MCF 10A (cell line): ENCODE measurements around the gene SLC45A1. TPM values are rescaled to one million over a fixed set of nuclear protein-coding genes. Genes with fewer than 3 reads are reported as not detected.

Experiments
- BruUV-seq: library from RNA; stranded (reverse); fragments of 400-500 nt; replicated peaks from 2 replicates; lab custom pipeline; 2021; lab: Mats Ljungman, UMichigan
- CTCF ChIA-PET: fragments of 300-600 bp; sonication (Branson Sonifier 250); formaldehyde crosslinking; extraction: SDS; loops from one replicate; lab custom pipeline; 2021; ENCODE audit warnings: antibody characterized with exemption, inconsistent platforms; lab: Yijun Ruan, JAX
- POLR2A ChIA-PET: fragments of 300-600, 350-650 bp; sonication (Branson Sonifier 250); formaldehyde crosslinking; extraction: SDS; loops from one replicate; lab custom pipeline; 2020; ENCODE audit warnings: antibody characterized with exemption, inconsistent platforms; lab: Yijun Ruan, JAX
- DNase-seq: peaks from one replicate; pipeline ENCODE4 v3.0.0-alpha.2; 2018; ENCODE audit not compliant: unreplicated experiment
- H3K27ac Mint-ChIP-seq: one replicate; pipeline ENCODE4 v1.8.0; 2022; ENCODE audit warnings: mild to moderate bottlenecking, low read depth, mixed read lengths; ENCODE audit not compliant: unreplicated experiment
- H3K27me3 Mint-ChIP-seq: one replicate; pipeline ENCODE4 v1.8.0; 2022; ENCODE audit warnings: mixed read lengths; ENCODE audit not compliant: insufficient read depth, unreplicated experiment
- H3K36me3 Mint-ChIP-seq: one replicate; pipeline ENCODE4 v1.8.0; 2022; ENCODE audit warnings: mild to moderate bottlenecking, moderate library complexity, mixed read lengths; ENCODE audit not compliant: insufficient read depth, unreplicated experiment
- H3K4me1 Mint-ChIP-seq: one replicate; pipeline ENCODE4 v1.8.0; 2022; ENCODE audit warnings: mixed read lengths; ENCODE audit not compliant: insufficient read depth, unreplicated experiment
- H3K4me3 Mint-ChIP-seq: one replicate; pipeline ENCODE4 v1.8.0; 2022; ENCODE audit warnings: mild to moderate bottlenecking, moderate library complexity, mixed read lengths; ENCODE audit not compliant: unreplicated experiment
- H3K9me3 Mint-ChIP-seq: one replicate; pipeline ENCODE4 v1.8.0; 2022; ENCODE audit warnings: mixed read lengths; ENCODE audit not compliant: unreplicated experiment
- intact Hi-C: fragments of 100-400 bp; cut with micrococcal nuclease; formaldehyde crosslinking; loops from 2 replicates; pipeline ENCODE4 v1.14.1; 2022
- total RNA-seq: library from RNA; stranded (reverse); gene quantifications from 2 replicates; pipeline ENCODE4 v1.2.3, GENCODE V29; 2022
- TF ChIP-seq, protein P1 (sequence below): fragments of 200-600 bp; IDR thresholded peaks from one replicate; pipeline ENCODE4 v1.8.0; 2022; ENCODE audit warnings: antibody characterized with exemption, mild to moderate bottlenecking; ENCODE audit not compliant: unreplicated experiment

The SLC45A1 gene
- total RNA-seq, 1 experiment from 2014 or later, result 0.30 TPM

- peaks cover 14% of the 10 kb centered on the region for H3K27me3 Mint-ChIP-seq
- ChIA-PET POLR2A (no interaction called here), CTCF (interaction anchor here (0.5 to 2.1 kb wide), 3 partner anchors 10 to 381 kb away, joined by 3 to 16 read pairs (median 3); no protein-coding TSS in a partner anchor)
- TF ChIP-seq, protein P1, sequence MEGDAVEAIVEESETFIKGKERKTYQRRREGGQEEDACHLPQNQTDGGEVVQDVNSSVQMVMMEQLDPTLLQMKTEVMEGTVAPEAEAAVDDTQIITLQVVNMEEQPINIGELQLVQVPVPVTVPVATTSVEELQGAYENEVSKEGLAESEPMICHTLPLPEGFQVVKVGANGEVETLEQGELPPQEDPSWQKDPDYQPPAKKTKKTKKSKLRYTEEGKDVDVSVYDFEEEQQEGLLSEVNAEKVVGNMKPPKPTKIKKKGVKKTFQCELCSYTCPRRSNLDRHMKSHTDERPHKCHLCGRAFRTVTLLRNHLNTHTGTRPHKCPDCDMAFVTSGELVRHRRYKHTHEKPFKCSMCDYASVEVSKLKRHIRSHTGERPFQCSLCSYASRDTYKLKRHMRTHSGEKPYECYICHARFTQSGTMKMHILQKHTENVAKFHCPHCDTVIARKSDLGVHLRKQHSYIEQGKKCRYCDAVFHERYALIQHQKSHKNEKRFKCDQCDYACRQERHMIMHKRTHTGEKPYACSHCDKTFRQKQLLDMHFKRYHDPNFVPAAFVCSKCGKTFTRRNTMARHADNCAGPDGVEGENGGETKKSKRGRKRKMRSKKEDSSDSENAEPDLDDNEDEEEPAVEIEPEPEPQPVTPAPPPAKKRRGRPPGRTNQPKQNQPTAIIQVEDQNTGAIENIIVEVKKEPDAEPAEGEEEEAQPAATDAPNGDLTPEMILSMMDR, result no peak
- intact Hi-C loops, result no loop called here
- peaks cover 9% of the 10 kb centered on the region for H3K36me3 Mint-ChIP-seq
- H3K4me1 Mint-ChIP-seq, result peaks cover 31% of the 10 kb centered on the region
- no peak for DNase-seq
- no peak overlapping the region for H3K27ac Mint-ChIP-seq
- BruUV-seq, result no TSS peak
- H3K9me3 Mint-ChIP-seq, result peaks cover 11% of the 10 kb centered on the region
- no peak overlapping the region for H3K4me3 Mint-ChIP-seq
Observed at GRCh38 chr1:8345621-8346415, 27.9 kb downstream of the SLC45A1 start.

DNA sequence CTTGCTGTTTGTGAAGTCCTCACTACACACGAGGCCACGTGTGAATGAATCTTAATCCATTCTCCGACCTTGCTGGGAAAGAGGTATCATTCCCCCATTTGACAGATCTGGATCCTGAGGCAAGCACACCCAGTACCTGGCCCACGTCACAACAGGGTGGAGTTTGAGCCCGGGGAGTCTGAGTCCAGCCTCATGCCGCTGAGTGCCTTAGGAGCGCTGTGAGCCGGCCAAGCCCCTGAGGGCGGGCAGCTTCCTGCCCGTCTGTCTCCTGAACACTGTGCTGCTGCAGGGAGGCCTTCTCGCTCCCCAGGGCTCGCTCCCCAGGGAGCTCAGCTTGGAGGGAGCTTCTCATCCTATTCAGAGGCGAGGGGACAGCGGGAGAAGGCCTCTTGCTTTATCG, 29.7 kb downstream of the SLC45A1 start:
- H3K9me3 Mint-ChIP-seq, result peaks cover 11% of the 10 kb centered on the region
- H3K4me3 Mint-ChIP-seq, result no peak overlapping the region
- ChIA-PET POLR2A (interaction anchor here (1.0 to 1.4 kb wide), 2 partner anchors 343 to 359 kb away, joined by 3 to 5 read pairs; no protein-coding TSS in a partner anchor), CTCF (interaction anchor here (0.7 to 2.1 kb wide), 6 partner anchors 9 to 372 kb away, joined by 3 to 16 read pairs (median 4); no protein-coding TSS in a partner anchor)
- peaks cover 31% of the 10 kb centered on the region for H3K4me1 Mint-ChIP-seq
- H3K27me3 Mint-ChIP-seq, result peaks cover 14% of the 10 kb centered on the region
- intact Hi-C loops, result loop anchor here (2.0 kb wide), 1 partner anchor 365 kb away; no protein-coding TSS in a partner anchor
- DNase-seq, result peak; percentile 58
- no peak overlapping the region for H3K27ac Mint-ChIP-seq
- TF ChIP-seq, protein P1, result no peak
- no TSS peak for BruUV-seq
- H3K36me3 Mint-ChIP-seq, result peaks cover 22% of the 10 kb centered on the region

GRCh38 chr1:8348047-8348776, 30.3 kb downstream of the SLC45A1 start:
- DNase-seq, result no peak
- Mint-ChIP-seq H3K27me3 (peaks cover 14% of the 10 kb centered on the region), H3K4me1 (peaks cover 28% of the 10 kb centered on the region), H3K36me3 (peaks cover 27% of the 10 kb centered on the region), H3K27ac (peak overlapping the region; percentile 5), H3K9me3 (peaks cover 11% of the 10 kb centered on the region), H3K4me3 (no peak overlapping the region)
- ChIA-PET CTCF (interaction anchor here (0.7 to 2.5 kb wide), 10 partner anchors 9 to 680 kb away, joined by 3 to 23 read pairs (median 4); no protein-coding TSS in a partner anchor), POLR2A (interaction anchor here (0.6 to 1.6 kb wide), 5 partner anchors 34 to 373 kb away, joined by 3 to 5 read pairs (median 3); no protein-coding TSS in a partner anchor)
- intact Hi-C loops, result loop anchor here (2.0 kb wide), 1 partner anchor 365 kb away; no protein-coding TSS in a partner anchor
- TF ChIP-seq, protein P1, result no peak
- BruUV-seq, result no TSS peak
